Amniotic stem cell (primary cell): ENCODE measurements around the gene DHDDS.
"Not testable (repeated sequence)": the region's sequence is repeated elsewhere in the genome, so short reads cannot be mapped to it uniquely, and the experiment has no call there.

Experiments used
- DNase-seq: peaks from one replicate; lab custom pipeline; 2025; lab: John Stamatoyannopoulos, UW

DHDDS gene

GRCh38 chr1:26477446-26478152 lies 45.5 kb downstream of the DHDDS start:
- no peak for DNase-seq

DNA sequence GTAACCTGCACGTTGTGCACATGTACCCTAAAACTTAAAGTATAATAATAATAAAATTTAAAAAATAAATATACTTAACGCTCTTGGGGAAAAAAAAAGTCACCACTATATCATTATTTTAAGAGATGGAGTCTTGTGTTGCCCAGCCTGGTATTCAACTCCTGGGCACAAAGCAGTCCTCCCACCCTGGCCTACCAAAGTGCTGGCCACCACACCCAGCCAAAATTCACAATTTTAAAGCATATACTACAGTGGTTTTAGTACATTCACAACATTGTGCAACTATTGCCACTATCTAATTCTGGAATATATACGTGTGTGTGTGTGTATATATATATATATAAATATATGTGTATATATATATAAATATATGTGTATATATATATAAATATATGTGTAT lies 46.0 kb downstream of the DHDDS start:
- DNase-seq: no peak

DNA sequence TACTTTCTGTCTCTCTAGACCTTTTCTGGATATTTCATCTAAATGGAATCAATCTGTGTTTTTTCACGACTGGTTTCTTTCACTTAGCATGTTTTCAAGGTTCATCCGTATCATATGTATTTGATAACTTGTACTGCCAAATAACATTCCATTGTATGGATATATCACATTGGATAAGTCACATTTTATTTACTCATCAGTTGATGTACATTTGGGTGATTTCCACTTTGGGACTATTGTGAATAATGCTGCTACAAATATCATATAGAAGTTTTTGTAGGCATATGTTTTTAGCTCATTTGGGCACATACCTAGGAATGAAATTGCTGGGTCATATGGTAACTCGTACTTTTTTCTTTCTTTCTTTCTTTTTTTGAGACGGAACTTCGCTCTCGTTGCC lies 46.9 kb downstream of the DHDDS start:
- DNase-seq: no peak

DNA sequence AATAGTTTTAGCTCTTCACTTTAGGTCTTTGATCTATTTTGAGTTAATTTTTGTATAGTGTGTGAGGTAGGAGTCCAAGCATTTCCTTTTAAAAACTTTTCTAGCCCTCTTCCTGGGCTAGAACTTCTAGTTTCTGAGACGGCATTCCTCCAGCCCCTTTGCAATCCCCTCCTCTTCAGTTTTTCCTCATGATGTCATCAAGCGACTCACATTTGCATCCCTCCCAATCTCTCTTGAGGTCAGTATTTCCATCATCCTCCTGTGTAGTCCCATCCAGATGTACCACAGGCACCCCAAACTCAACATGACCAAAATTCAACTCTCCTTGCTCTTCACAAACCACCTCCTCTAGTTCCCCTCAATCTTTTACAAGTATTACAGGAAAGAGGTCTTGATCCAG lies 50.8 kb downstream of the DHDDS start:
- no peak for DNase-seq

DNA sequence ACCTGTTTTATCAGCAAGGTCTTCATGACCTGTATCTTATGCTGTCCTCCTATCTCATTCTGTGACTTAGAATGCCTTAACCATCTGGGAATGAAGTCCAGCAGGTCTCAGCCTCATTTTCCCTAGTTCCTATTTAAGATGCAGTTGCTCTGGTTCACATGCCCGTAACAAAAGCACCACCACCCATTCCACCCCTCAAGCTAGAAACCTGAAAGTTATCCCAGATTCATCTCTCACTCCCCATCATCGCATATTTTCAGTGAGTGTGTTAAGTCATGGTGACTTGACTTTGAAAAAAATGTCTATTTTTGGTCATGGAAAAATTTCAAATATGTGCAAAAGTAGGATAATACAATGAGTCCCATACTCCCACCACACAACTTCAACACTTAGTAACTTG lies 51.9 kb downstream of the DHDDS start:
- no peak for DNase-seq

DNA sequence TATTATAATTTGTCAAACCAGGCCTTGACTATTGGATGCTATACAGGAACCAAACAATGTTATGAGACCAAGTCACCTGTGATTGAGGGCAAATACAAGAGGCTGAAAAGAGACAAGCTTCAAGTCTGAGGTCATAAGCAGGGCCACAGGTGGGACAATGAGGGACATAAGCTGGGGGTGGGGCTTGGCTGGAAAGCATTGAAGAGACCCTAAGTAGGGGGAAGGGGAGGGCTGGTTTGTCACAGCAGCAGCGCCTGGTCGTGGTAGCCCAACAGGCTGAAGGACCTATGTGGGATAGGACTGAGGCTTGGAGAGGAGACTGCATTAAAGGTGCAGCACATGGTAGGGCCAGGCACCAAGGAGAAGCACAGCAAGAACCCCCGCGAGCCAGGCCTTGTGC lies 58.0 kb downstream of the DHDDS start:
- DNase-seq: no peak

DNA sequence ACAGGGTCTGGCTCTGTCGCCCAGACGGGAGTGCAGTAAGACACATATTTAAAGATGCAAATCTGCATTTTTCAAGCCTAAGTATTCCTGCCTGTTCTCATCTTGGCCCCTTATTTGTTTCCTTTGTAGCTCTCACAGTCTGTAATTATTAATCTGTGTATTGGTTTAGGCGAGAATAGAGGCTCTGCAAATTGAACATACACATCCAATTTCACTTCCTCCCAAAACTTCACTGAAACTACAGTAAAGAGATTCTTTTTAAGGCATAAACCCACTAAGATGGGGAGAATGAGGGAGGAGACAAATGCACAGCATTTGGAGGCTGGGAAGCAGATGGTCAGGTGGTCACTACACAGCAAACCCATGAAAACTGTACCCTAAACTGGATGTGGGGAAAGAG lies 61.1 kb downstream of the DHDDS start:
- no peak for DNase-seq

GRCh38 chr1:26493938-26494337 lies 61.8 kb downstream of the DHDDS start:
- no peak for DNase-seq

DNA sequence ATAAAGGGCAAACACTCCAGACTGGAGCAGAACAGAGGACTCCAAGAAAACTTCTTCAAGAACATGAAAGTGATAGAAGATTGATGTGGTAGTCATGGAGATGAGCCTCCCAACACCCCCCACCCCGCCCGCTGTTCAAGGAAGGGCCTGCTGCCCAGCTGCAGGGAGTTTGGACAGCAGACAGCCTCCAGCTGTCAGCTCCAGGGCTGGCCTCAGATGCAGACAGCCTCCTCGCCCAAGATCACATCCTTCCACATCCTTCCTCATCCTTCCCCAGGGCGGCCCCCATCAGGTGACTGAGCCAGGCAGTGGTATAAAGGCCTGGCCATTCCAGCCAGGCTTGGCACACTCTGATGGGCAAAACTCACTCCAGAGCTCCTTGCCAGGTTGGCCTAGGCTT lies 64.7 kb downstream of the DHDDS start:
- DNase-seq: no peak

- DNase-seq: no peak
These were observed 66.8 kb downstream of the DHDDS start for GRCh38 chr1:26498894-26499293.

GRCh38 chr1:26500488-26501175 lies 68.5 kb downstream of the DHDDS start:
- DNase-seq: peak; percentile 83

GRCh38 chr1:26510711-26511110 lies 78.6 kb downstream of the DHDDS start:
- not testable (repeated sequence) for DNase-seq

GRCh38 chr1:26515836-26516235 lies 83.7 kb downstream of the DHDDS start:
- not testable (repeated sequence) for DNase-seq

- no peak for DNase-seq
These were observed 85.1 kb downstream of the DHDDS start for GRCh38 chr1:26516987-26517765.

GRCh38 chr1:26517766-26518049 lies 85.6 kb downstream of the DHDDS start:
- no peak for DNase-seq

DNA sequence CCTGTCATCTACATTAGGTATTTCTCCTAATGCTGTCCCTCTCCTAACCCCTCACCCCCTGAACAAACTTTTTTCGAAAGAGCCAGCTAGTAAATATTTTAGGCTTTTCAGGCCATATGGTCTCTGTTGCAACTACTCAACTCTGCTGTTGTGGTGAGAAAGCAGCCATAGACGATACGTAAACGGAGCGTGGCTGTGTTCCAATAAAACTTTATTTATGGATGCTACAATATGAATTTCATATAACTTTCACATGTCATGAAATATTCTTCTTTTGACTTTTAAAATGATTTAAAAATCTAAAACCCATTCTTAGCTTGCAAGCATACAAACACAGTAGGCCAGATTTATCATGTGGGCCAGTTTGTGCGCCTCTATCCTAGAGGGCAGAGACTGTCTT lies 86.2 kb downstream of the DHDDS start:
- no peak for DNase-seq

DNA sequence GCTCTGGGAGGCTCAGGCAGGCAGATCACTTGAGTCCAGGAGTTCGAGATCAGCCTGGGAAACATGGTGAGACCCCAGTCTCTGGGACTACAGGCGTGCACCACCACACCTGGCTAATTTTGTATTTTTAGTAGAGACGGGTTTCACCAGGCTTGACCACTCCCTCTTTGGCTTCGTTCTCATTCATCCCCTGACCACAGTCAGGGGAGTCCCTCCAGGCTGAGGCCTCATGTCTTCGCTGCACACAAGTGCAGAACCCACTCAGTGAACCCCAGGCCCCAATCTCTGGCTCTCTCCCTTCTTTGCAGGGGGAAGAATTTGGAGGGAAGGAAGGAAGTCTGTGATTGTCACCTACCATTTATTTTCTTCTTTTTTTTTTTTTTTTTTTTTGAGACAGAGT lies 88.2 kb downstream of the DHDDS start:
- DNase-seq: no peak
